ENCODE results near the gene ATG16L2. TPM values are rescaled to one million over a fixed set of nuclear protein-coding genes. Genes with fewer than 3 reads are reported as not detected.

Gene ATG16L2
- total RNA-seq, 4 donors from 2014 or later, result 22.1 to 45.1 (median 40.6) TPM

- Histone ChIP-seq H3K4me1 (peaks cover 24 to 33% of the 10 kb centered on the region in 2 donors), H3K4me3 (replicated peaks in 1 of 3) (peak overlapping the region in 1 of 3 donors; percentile 73), H3K27ac (no peak overlapping the region), H3K9me3 (no peaks in the 10 kb centered on the region), H3K27me3 (no peaks in the 10 kb centered on the region), H3K36me3 (no peaks in the 10 kb centered on the region)
- peak; percentile 60 to 71 for DNase-seq
- intact Hi-C loops (cut with DNase I), result no loop called here
- 25 to 40% methylated on average over 12 to 13 of the region's 14 CpGs for WGBS, 2 donors
- TF ChIP-seq POLR2A (IDR thresholded peaks at IDR 0.05), result no peak
- no peak for TF ChIP-seq CTCF (IDR thresholded peaks at IDR 0.05)
Measured at GRCh38 chr11:72782081-72782920, 31.9 kb upstream of the ATG16L2 start.

GRCh38 chr11:72783144-72783905 is 30.9 kb upstream of the ATG16L2 start:
- Histone ChIP-seq H3K4me3 (replicated peaks in 1 of 3) (no peak overlapping the region), H3K27ac (no peak overlapping the region), H3K36me3 (no peaks in the 10 kb centered on the region), H3K27me3 (no peaks in the 10 kb centered on the region), H3K4me1 (peaks cover 19 to 28% of the 10 kb centered on the region in 2 donors), H3K9me3 (no peaks in the 10 kb centered on the region)
- TF ChIP-seq POLR2A (IDR thresholded peaks at IDR 0.05), result no peak
- intact Hi-C loops (cut with DNase I), result no loop called here
- 86 to 95% methylated on average over 2 of the region's 2 CpGs for WGBS, 2 donors
- DNase-seq, result no peak

- Histone ChIP-seq H3K27ac (no peak overlapping the region), H3K4me1 (peaks cover 19 to 26% of the 10 kb centered on the region in 2 donors), H3K4me3 (replicated peaks in 1 of 3) (no peak overlapping the region), H3K27me3 (no peaks in the 10 kb centered on the region), H3K9me3 (no peaks in the 10 kb centered on the region), H3K36me3 (no peaks in the 10 kb centered on the region)
- 88 to 91% methylated on average over 9 to 10 of the region's 10 CpGs for WGBS, 2 donors
- TF ChIP-seq CTCF (IDR thresholded peaks at IDR 0.05) (no peak), POLR2A (IDR thresholded peaks at IDR 0.05) (no peak)
- DNase-seq, result no peak
- intact Hi-C loops (cut with DNase I), result no loop called here
Measured at GRCh38 chr11:72784662-72785061, 29.5 kb upstream of the ATG16L2 start.

GRCh38 chr11:72786305-72787215 is 27.7 kb upstream of the ATG16L2 start:
- intact Hi-C loops (cut with DNase I), result no loop called here
- WGBS, 2 donors, result 82 to 86% methylated on average over 7 to 8 of the region's 8 CpGs
- Histone ChIP-seq H3K9me3 (no peaks in the 10 kb centered on the region), H3K36me3 (no peaks in the 10 kb centered on the region), H3K4me1 (peaks cover 7 to 12% of the 10 kb centered on the region in 2 donors), H3K27me3 (no peaks in the 10 kb centered on the region), H3K4me3 (replicated peaks in 1 of 3) (no peak overlapping the region), H3K27ac (no peak overlapping the region)
- no peak for DNase-seq
- TF ChIP-seq POLR2A (IDR thresholded peaks at IDR 0.05) (no peak), CTCF (IDR thresholded peaks at IDR 0.05) (no peak)

Data from thyroid gland (tissue), 4 donors.